IMR-90 (cell line): ENCODE data around the gene HPSE2.

Experiments used
- POLR2A ChIP-seq: IDR thresholded peaks from 2 replicates; pipeline ENCODE4 v1.6.1; 2012; ENCODE audit warnings: mild to moderate bottlenecking, low read depth, low read length
- TF ChIP-seq, protein P1 (sequence below): conservative IDR thresholded peaks from 2 replicates; pipeline ENCODE4 v1.5.1; 2012; ENCODE audit warnings: mild to moderate bottlenecking, low read depth, low read length, improper control_type of control experiment
- TF ChIP-seq, protein P2 (sequence below): fragments of 150-350 bp; IDR thresholded peaks from 2 replicates; pipeline ENCODE4 v1.6.1; 2017; ENCODE audit warnings: mild to moderate bottlenecking, antibody characterized with exemption, low read length, low read depth

DNA sequence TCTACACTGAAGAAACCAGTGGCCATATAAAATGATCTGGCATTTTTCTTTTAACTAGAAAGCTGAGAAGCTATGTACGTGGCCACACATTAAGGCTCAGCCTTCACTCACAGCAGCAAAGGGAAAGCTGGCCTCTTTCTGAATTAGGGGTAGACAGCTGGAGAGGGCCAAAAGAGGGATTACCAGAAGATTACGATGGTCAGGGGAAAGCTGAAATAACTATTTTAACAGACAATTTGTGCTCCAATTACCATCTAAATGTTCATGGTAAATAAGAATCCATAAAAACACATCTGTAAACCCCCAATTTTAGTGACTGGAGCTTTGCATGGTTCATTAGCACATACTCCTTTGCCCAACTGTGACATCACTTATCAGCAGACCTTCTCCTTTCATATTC, 314.3 kb downstream of the HPSE2 start:
- no peak for TF ChIP-seq POLR2A
- TF ChIP-seq, protein P1, sequence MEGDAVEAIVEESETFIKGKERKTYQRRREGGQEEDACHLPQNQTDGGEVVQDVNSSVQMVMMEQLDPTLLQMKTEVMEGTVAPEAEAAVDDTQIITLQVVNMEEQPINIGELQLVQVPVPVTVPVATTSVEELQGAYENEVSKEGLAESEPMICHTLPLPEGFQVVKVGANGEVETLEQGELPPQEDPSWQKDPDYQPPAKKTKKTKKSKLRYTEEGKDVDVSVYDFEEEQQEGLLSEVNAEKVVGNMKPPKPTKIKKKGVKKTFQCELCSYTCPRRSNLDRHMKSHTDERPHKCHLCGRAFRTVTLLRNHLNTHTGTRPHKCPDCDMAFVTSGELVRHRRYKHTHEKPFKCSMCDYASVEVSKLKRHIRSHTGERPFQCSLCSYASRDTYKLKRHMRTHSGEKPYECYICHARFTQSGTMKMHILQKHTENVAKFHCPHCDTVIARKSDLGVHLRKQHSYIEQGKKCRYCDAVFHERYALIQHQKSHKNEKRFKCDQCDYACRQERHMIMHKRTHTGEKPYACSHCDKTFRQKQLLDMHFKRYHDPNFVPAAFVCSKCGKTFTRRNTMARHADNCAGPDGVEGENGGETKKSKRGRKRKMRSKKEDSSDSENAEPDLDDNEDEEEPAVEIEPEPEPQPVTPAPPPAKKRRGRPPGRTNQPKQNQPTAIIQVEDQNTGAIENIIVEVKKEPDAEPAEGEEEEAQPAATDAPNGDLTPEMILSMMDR: no peak
- TF ChIP-seq, protein P2, sequence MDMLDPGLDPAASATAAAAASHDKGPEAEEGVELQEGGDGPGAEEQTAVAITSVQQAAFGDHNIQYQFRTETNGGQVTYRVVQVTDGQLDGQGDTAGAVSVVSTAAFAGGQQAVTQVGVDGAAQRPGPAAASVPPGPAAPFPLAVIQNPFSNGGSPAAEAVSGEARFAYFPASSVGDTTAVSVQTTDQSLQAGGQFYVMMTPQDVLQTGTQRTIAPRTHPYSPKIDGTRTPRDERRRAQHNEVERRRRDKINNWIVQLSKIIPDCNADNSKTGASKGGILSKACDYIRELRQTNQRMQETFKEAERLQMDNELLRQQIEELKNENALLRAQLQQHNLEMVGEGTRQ: no peak
